PC-3 (cell line): ENCODE results near the gene CZIB. TPM values are rescaled to one million over a fixed set of nuclear protein-coding genes. Genes with fewer than 3 reads are reported as not detected.

Source experiments
- ATAC-seq: fragments of 200-7000 bp; cut with Tn5 transposase; 2 replicates; pipeline ENCODE4 v1.9.1; 2020; ENCODE audit warnings: mild to moderate bottlenecking, moderate library complexity
- BruUV-seq: library from RNA; stranded (reverse); fragments of 400-500 nt; replicated peaks from 2 replicates; lab custom pipeline; 2021; lab: Mats Ljungman, UMichigan
- CTCF ChIA-PET: fragments of 300-600 bp; sonication (Branson Sonifier 250); formaldehyde crosslinking; loops from one replicate; lab custom pipeline; 2022; ENCODE audit warnings: antibody characterized with exemption; lab: Charles Lee
- POLR2A ChIA-PET: fragments of 300-600 bp; sonication (Branson Sonifier 250); formaldehyde crosslinking; loops from one replicate; lab custom pipeline; 2022; ENCODE audit warnings: antibody characterized with exemption; ENCODE audit not compliant: unreplicated experiment; lab: Charles Lee
- DNase-seq: peaks from one replicate; pipeline ENCODE4 v3.0.0-alpha.2; 2015
- H2AFZ ChIP-seq: fragments of 300-600 bp; sonication (generic); 2 replicates; pipeline ENCODE4 v1.6.0; 2016; ENCODE audit warnings: antibody characterized with exemption, low read length
- H3F3A ChIP-seq: fragments of 300-600 bp; sonication (generic); one replicate; pipeline ENCODE4 v1.6.0; 2017; ENCODE audit warnings: antibody characterized with exemption, low read length, control low read depth, mild to moderate bottlenecking; ENCODE audit not compliant: unreplicated experiment
- H3K27ac ChIP-seq: fragments of 300-600 bp; sonication (generic); 2 replicates; pipeline ENCODE4 v1.5.1; 2016; ENCODE audit warnings: mild to moderate bottlenecking, low read length
- H3K27me3 ChIP-seq: fragments of 300-600 bp; sonication (generic); 2 replicates; pipeline ENCODE4 v1.6.1; 2016; ENCODE audit warnings: low read length, mixed read lengths
- H3K36me3 ChIP-seq: fragments of 300-600 bp; sonication (generic); 2 replicates; pipeline ENCODE4 v1.6.1; 2016; ENCODE audit warnings: low read depth, mixed run types, low read length, mixed read lengths
- H3K4me1 ChIP-seq: fragments of 300-600 bp; sonication (generic); 2 replicates; pipeline ENCODE4 v1.5.1; 2016; ENCODE audit warnings: low read length; ENCODE audit not compliant: insufficient read depth
- H3K4me2 ChIP-seq: fragments of 300-600 bp; sonication (generic); 2 replicates; pipeline ENCODE4 v1.6.0; 2016; ENCODE audit warnings: low read length
- H3K4me3 ChIP-seq: fragments of 300-600 bp; sonication (generic); 2 replicates; pipeline ENCODE4 v1.5.1; 2016; ENCODE audit warnings: mild to moderate bottlenecking, low read length, mixed read lengths
- H3K79me2 ChIP-seq: fragments of 300-600 bp; sonication (generic); 2 replicates; pipeline ENCODE4 v1.6.1; 2017; ENCODE audit warnings: low read length, mixed read lengths
- H3K9ac ChIP-seq: fragments of 300-600 bp; sonication (generic); 2 replicates; pipeline ENCODE4 v1.6.0; 2016; ENCODE audit warnings: mild to moderate bottlenecking, low read length
- H3K9me2 ChIP-seq: fragments of 300-600 bp; sonication (generic); replicated peaks from 2 replicates; pipeline ENCODE4 v1.6.1; 2016; ENCODE audit warnings: mixed run types, low read length, mixed read lengths
- H3K9me3 ChIP-seq: fragments of 300-600 bp; sonication (generic); 2 replicates; pipeline ENCODE4 v1.6.1; 2016; ENCODE audit warnings: low read length, mixed read lengths
- H4K20me1 ChIP-seq: fragments of 300-600 bp; sonication (generic); 2 replicates; pipeline ENCODE4 v1.6.1; 2016; ENCODE audit warnings: low read length, mixed read lengths
- CTCF ChIP-seq: fragments of 300-600 bp; sonication (generic); conservative IDR thresholded peaks from 2 replicates; pipeline ENCODE4 v1.5.1; 2017; ENCODE audit warnings: antibody characterized with exemption, low read depth, mild to moderate bottlenecking, low read length
- EZH2 ChIP-seq: fragments of 300-600 bp; sonication (generic); IDR thresholded peaks from one replicate; pipeline ENCODE4 v1.6.1; 2017; ENCODE audit warnings: antibody characterized with exemption, mild to moderate bottlenecking, low read length; ENCODE audit not compliant: unreplicated experiment
- EZH2phosphoT487 ChIP-seq: fragments of 300-600 bp; sonication (generic); IDR thresholded peaks from 2 replicates; pipeline ENCODE4 v1.6.1; 2018; ENCODE audit warnings: mild to moderate bottlenecking, antibody characterized with exemption, low read length, borderline replicate concordance
- intact Hi-C: fragments of 100-400 bp; cut with micrococcal nuclease; formaldehyde crosslinking; loops from 2 replicates; pipeline ENCODE4 v1.9.0; 2023
- total RNA-seq: library from RNA; depleted of rRNA; stranded (reverse); fragments of >200 nt; gene quantifications from 2 replicates; pipeline ENCODE4 v1.2.3, GENCODE V29; 2014

CZIB gene
- total RNA-seq, 1 experiment from 2014 or later: 47.7 TPM

GRCh38 chr1:53195246-53196016 is 25.0 kb downstream of the CZIB start:
- TF ChIP-seq CTCF (no peak), EZH2phosphoT487 (no peak), EZH2 (no peak)
- CTCF ChIA-PET: interaction anchor here (1.1 kb wide), 1 partner anchor 19 kb away, joined by 3 read pairs; no protein-coding TSS in a partner anchor
- H3K9me2 ChIP-seq: no peaks in the 10 kb centered on the region
- H3K9me3 ChIP-seq: no peaks in the 10 kb centered on the region
- POLR2A ChIA-PET: no interaction called here
- peak overlapping the region; percentile 96 for H3K4me2 ChIP-seq
- peaks cover 23% of the 10 kb centered on the region for H3K4me1 ChIP-seq
- no peak for ATAC-seq
- H3K9ac ChIP-seq: no peak overlapping the region
- H3K4me3 ChIP-seq: no peak overlapping the region
- no peaks in the 10 kb centered on the region for H3K36me3 ChIP-seq
- no peaks in the 10 kb centered on the region for H4K20me1 ChIP-seq
- no peaks in the 10 kb centered on the region for H3K27me3 ChIP-seq
- peak overlapping the region; percentile 94 for H2AFZ ChIP-seq
- no peak overlapping the region for H3K27ac ChIP-seq
- H3K79me2 ChIP-seq: peaks cover 16% of the 10 kb centered on the region
- H3F3A ChIP-seq: no peaks in the 10 kb centered on the region
- no peak for DNase-seq
- intact Hi-C loops: no loop called here
- BruUV-seq: no TSS peak

- H3K27me3 ChIP-seq: no peaks in the 10 kb centered on the region
- H4K20me1 ChIP-seq: no peaks in the 10 kb centered on the region
- intact Hi-C loops: no loop called here
- no peaks in the 10 kb centered on the region for H3K9me3 ChIP-seq
- no peaks in the 10 kb centered on the region for H3K79me2 ChIP-seq
- no peaks in the 10 kb centered on the region for H3K9me2 ChIP-seq
- BruUV-seq: no TSS peak
- no peaks in the 10 kb centered on the region for H3K36me3 ChIP-seq
- no peak overlapping the region for H3K9ac ChIP-seq
- H3K4me2 ChIP-seq: no peak overlapping the region
- H2AFZ ChIP-seq: no peak overlapping the region
- no peak overlapping the region for H3K4me3 ChIP-seq
- TF ChIP-seq EZH2 (no peak), EZH2phosphoT487 (no peak), CTCF (no peak)
- DNase-seq (no peak), ATAC-seq (no peak)
- ChIA-PET CTCF (no interaction called here), POLR2A (interaction anchor here (0.8 kb wide), 1 partner anchor 36 kb away, joined by 4 read pairs; no protein-coding TSS in a partner anchor)
- H3K4me1 ChIP-seq: peaks cover 20% of the 10 kb centered on the region
- H3K27ac ChIP-seq: no peak overlapping the region
- H3F3A ChIP-seq: no peaks in the 10 kb centered on the region
These were observed 30.2 kb downstream of the CZIB start for GRCh38 chr1:53190210-53190611.

- intact Hi-C loops: loop anchor here (5.0 to 10.0 kb wide), 2 partner anchors 174 to 267 kb away; partner anchors contain the start of gene ECHDC2
- no TSS peak for BruUV-seq
- Histone ChIP-seq H3K79me2 (no peaks in the 10 kb centered on the region), H4K20me1 (no peaks in the 10 kb centered on the region), H3K4me2 (no peak overlapping the region), H3K9ac (no peak overlapping the region), H3K9me2 (no peaks in the 10 kb centered on the region), H3K9me3 (no peaks in the 10 kb centered on the region), H3F3A (no peaks in the 10 kb centered on the region), H3K36me3 (no peaks in the 10 kb centered on the region), H3K27me3 (no peaks in the 10 kb centered on the region), H3K4me3 (no peak overlapping the region), H3K4me1 (peaks cover 21% of the 10 kb centered on the region), H3K27ac (no peak overlapping the region), H2AFZ (no peak overlapping the region)
- TF ChIP-seq CTCF (no peak), EZH2 (no peak), EZH2phosphoT487 (no peak)
- POLR2A ChIA-PET: no interaction called here
- DNase-seq (no peak), ATAC-seq (no peak)
- CTCF ChIA-PET: no interaction called here
These were observed 31.4 kb downstream of the CZIB start for GRCh38 chr1:53189061-53189460.
